Fibroblast of gingiva (primary cell): ENCODE measurements around the gene BRD3.

Experiments
- DNase-seq: peaks from one replicate; pipeline ENCODE4 v3.0.0-alpha.2; 2011; ENCODE audit warnings: low read depth

BRD3 gene

GRCh38 chr9:134024828-134025605 lies 42.8 kb downstream of the BRD3 start, which contains the start of gene BRD3OS:
Gene BRD3OS, plus strand, starts transcription at chr9:134025481. Its CDS starts 1,267 bp downstream, at chr9:134026748.
- peak; percentile 100 for DNase-seq

GRCh38 chr9:134024214-134024792 lies 43.5 kb downstream of the BRD3 start:
- no peak for DNase-seq

- DNase-seq = no peak
These were observed 52.9 kb downstream of the BRD3 start for GRCh38 chr9:134014946-134015345.

GRCh38 chr9:134011401-134011800 lies 56.4 kb downstream of the BRD3 start:
- no peak for DNase-seq

GRCh38 chr9:134010310-134011173 lies 57.3 kb downstream of the BRD3 start:
- no peak for DNase-seq

GRCh38 chr9:134007571-134007970 lies 60.3 kb downstream of the BRD3 start:
- no peak for DNase-seq

GRCh38 chr9:134007150-134007549 lies 60.7 kb downstream of the BRD3 start:
- DNase-seq = no peak

GRCh38 chr9:134005381-134005780 lies 62.4 kb downstream of the BRD3 start:
- no peak for DNase-seq

- DNase-seq = no peak
These were observed 62.9 kb downstream of the BRD3 start for GRCh38 chr9:134004881-134005280.

- no peak for DNase-seq
These were observed 63.5 kb downstream of the BRD3 start for GRCh38 chr9:134004131-134004873.

- no peak for DNase-seq
These were observed 64.6 kb downstream of the BRD3 start for GRCh38 chr9:134003237-134003636.

- DNase-seq = no peak
These were observed 65.0 kb downstream of the BRD3 start for GRCh38 chr9:134002796-134003195.

GRCh38 chr9:133999851-134000265 lies 68.0 kb downstream of the BRD3 start:
- no peak for DNase-seq

GRCh38 chr9:133998915-133999595 lies 68.8 kb downstream of the BRD3 start:
- DNase-seq = no peak

- DNase-seq = no peak
These were observed 70.2 kb downstream of the BRD3 start for GRCh38 chr9:133997584-133997983.

- DNase-seq = no peak
These were observed 71.0 kb downstream of the BRD3 start for GRCh38 chr9:133996531-133997520.

- DNase-seq = no peak
These were observed 72.6 kb downstream of the BRD3 start for GRCh38 chr9:133995012-133995896.

GRCh38 chr9:133994353-133995011 lies 73.3 kb downstream of the BRD3 start:
- DNase-seq = peak; percentile 40
